Stimulated activated CD8-positive, alpha-beta memory T cell treated with anti-CD3 and anti-CD28 coated beads, Interleukin-2, amount 100 ng/mL, for 48 hours (primary cell): Measurements from ENCODE around the gene TASOR2.

Source experiments
- DNase-seq, 2 donors: peaks; one replicate each; pipeline ENCODE4 v3.0.0-alpha.2; 2020; ENCODE audit warnings: low read depth in 2 of 2

The TASOR2 gene, protein sequence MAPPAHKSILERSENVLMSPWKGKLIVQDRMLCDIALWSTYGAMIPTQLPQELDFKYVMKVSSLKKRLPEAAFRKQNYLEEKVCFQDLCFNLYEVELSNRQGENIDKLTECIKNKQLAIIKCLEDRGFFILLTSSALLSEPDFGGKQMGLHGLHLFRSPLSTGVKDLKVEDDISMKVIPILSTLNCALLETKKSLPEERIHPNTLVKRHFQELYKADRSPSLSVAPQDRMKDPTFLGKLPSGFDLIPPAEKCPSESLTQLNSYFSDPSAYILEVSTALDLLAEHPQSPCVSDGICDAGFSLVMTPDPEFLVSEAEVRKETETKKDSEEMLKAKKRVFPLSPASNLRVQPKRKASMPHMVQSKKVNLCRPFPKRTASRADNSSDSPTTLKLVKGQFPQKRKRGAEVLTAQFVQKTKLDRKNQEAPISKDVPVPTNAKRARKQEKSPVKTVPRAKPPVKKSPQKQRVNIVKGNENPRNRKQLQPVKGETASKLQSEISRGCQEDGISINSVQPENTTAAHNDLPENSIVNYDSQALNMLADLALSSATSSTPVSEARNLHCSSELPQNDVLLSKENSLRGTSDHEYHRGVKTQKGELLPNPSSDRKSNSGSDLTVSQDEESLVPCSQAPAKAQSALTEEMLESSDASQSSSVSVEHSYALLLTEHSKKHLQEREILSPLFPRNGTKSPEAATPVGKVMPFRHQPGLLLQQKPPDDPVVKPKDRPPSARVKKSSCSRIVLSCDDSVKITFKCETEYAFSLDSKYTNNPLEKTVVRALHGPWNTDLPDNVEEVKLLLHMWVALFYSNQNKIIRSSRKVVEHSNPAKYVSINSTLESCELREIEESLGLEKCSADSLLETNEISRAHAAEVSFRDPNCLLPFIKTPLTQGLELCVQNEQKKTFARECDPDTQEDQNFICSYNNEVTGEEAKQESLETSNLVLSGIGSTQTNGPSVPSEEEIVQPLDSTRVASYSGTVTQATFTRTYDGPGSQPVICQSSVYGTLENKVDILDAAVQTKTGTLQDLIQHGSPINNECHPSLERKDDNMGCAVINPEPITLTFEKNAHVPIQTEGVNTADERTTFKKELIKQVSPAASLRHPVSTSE (N-terminal part only)

GRCh38 chr10:5684318-5684970, at the start of gene TASOR2:
Gene TASOR2, plus strand, starts transcription at chr10:5684838. Its CDS starts 35,805 bp downstream, at chr10:5720643.
- DNase-seq: peak; percentile 97

DNA sequence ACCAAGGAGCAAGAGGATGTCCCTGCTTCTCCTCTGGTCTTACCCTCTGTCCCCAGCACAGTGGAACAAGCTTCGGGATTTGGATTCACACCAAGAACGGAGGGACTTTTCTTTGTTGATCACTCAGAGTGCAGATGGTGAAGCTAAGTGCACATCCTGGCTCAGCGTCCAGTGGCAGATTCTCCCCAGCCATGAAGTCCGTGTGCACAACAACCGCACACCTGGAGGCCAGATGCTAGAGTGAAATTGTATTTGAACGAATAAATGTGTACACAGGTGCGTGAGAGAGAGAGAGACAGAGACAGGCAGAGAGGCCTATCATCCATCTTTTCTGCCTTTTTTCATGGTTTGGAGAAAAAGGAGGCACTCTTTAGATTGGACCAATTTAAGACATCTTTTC, 49.7 kb upstream of the TASOR2 start:
- no peak for DNase-seq

DNA sequence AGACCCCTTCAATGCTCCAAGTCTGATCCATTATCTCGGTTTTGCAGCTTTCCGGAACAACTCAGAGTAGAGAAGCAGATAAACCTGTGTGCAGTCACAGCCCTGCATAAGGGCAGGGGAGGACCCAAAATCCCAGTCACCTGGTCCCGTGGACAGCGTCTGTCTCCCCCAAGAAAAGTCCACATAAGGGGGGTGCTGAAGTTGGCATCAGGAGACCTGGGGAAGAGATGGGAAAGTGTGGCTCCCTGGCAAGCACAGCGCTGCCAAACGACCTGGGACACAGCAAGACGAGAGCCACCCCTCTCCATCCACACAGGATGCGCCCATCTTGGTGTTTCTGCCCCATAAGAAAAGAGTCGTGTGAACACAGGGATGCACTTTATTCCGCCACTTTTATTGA, 46.1 kb upstream of the TASOR2 start:
- no peak for DNase-seq

GRCh38 chr10:5639066-5639465, 45.6 kb upstream of the TASOR2 start:
- no peak for DNase-seq

- no peak for DNase-seq
These were observed 44.6 kb upstream of the TASOR2 start for GRCh38 chr10:5640036-5640435.

GRCh38 chr10:5640501-5640900, 44.1 kb upstream of the TASOR2 start:
- DNase-seq: no peak

DNA sequence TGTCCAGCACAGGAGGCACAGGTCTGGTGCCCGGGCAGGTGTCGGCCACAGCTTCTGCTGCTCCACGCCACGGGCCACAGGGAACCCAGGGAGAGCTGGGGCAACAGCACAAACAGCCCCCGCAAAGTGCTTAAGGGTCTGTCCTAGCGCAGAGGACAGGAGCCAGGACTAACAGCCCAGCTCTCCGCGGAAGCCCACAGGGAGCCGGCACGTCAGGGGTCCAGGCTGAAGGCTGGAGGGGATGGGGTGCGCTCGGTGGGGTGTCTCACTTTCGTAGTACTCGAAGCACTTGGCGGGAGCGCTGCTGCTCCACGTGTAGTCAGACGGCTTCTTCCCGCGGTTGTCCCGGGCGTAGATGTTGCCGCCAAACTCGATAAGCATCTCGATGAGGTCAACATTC, 43.1 kb upstream of the TASOR2 start:
- no peak for DNase-seq

- DNase-seq: no peak
These were observed 41.1 kb upstream of the TASOR2 start for GRCh38 chr10:5643346-5644067.

- no peak for DNase-seq
These were observed 39.7 kb upstream of the TASOR2 start for GRCh38 chr10:5644930-5645329.

GRCh38 chr10:5645375-5645774, 39.3 kb upstream of the TASOR2 start:
- no peak for DNase-seq

- no peak for DNase-seq
These were observed 38.6 kb upstream of the TASOR2 start for GRCh38 chr10:5645944-5646617.

- no peak for DNase-seq
These were observed 37.0 kb upstream of the TASOR2 start for GRCh38 chr10:5647507-5648240.

- DNase-seq: no peak
These were observed 35.9 kb upstream of the TASOR2 start for GRCh38 chr10:5648494-5649457.

- DNase-seq: no peak
These were observed 34.9 kb upstream of the TASOR2 start for GRCh38 chr10:5649746-5650145.

DNA sequence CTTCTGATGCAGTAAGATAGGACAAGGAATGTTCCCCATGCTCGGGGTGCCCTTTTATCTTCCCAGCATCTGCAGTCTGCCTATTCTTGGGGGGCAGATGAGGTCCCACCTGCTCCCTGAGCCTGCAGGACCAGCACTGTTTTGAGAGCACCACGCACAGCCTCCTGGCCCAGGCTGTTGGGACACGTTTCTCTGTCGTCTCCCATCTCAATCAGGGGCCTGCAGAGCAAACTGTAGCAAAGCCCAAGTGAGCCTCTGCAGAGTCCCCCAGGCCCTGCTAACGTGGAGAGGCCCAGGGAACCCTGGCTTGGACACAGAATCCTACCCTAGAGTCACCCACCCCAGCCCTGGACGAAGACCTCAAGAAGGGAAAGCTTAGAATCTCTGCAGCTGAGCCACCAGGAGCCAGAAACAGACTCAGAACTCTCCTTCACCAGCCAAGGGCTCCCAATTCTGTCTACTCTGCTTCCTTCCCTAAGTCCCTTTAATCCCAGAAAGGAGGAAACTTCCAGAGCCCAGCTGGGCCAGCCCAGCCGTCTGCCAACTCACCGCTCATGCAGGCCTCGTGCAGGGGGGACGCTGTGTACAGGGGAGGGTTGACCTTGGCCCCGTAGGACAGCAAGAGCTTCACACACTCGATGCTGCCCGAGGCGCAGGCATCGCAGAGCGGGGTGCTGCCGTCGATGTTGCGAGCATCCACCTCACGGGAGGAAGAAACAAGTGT, 33.8 kb upstream of the TASOR2 start:
- DNase-seq: no peak

DNA sequence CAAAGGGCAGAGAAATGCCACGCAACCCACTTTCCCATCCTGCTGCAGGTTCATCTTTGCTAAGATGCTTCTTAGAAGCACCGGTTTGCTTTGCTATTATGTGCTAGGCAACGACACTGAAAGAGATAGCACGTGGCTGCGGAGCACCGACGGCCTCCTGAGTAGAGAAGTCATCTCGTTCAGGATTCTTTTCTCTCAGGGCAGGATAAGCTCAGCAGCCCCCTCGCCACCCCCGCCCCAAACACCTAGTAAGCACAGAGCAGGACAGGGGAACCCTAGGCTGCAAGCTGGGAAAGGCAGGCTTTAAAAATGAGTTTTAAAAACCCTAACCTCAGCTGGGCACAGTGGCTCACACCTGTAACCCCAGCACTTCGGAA, 33.3 kb upstream of the TASOR2 start:
- DNase-seq: no peak

DNA sequence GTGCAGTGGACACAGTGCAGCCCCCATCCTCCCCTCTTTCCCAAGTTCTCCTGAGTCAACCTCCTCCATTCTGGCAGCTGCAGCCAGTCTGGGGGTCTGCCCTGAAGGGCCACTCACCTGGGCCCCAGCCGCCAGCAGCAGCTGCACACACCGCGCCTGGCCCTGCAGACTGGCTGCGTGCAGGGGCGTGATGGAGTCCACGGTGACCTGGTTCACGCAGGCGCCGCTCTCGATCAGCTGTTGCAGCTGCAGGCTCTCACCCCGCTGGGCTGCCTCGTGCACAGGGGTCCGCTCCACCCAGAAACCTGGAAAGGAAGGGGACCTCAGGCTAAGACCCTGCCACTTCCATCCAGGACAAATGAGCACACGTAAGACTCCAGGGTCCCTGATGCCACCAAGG, 31.9 kb upstream of the TASOR2 start:
- no peak for DNase-seq

GRCh38 chr10:5654218-5654755, 30.4 kb upstream of the TASOR2 start:
- no peak for DNase-seq
